Prostate gland (tissue), 2 donors: ENCODE results near the gene GSG1. TPM values are rescaled to one million over a fixed set of nuclear protein-coding genes. Genes with fewer than 3 reads are reported as not detected.
"Not testable (repeated sequence)": the region's sequence is repeated elsewhere in the genome, so short reads cannot be mapped to it uniquely, and the experiment has no call there.

ENCODE experiments used
- DNase-seq: peaks from one replicate; pipeline ENCODE4 v3.0.0-alpha.2; 2019; ENCODE audit warnings: low spot score
- H3K27ac ChIP-seq, 2 donors: fragments of 200-600 bp; sonication (generic); 2 replicates each; pipeline ENCODE4 v1.5.1; 2017 to 2019
- H3K27me3 ChIP-seq: fragments of 200-600 bp; sonication (generic); replicated peaks from 2 replicates; pipeline ENCODE4 v1.5.1; 2019; ENCODE audit not compliant: insufficient read depth
- H3K36me3 ChIP-seq, 2 donors: fragments of 200-600 bp; sonication (generic); 1 replicate in 1 of 2; 2 replicates in 1 of 2; pipeline versions ENCODE4 v1.5.1 to v1.8.1; 2017 to 2019
- H3K4me1 ChIP-seq: fragments of 200-600 bp; sonication (generic); replicated peaks from 2 replicates; pipeline ENCODE4 v1.5.1; 2019
- H3K4me3 ChIP-seq, 2 donors: fragments of 200-600 bp; sonication (generic); 2 replicates each; pipeline ENCODE4 v1.5.1; 2017 to 2019
- H3K9me3 ChIP-seq: fragments of 200-600 bp; sonication (generic); 2 replicates; pipeline ENCODE4 v1.5.1; 2017
- CTCF ChIP-seq, 4 experiments: fragments of 200-600 bp in 2 of 4; fragments of 450-650 bp in 2 of 4; sonication (generic) in 2 of 4; IDR thresholded peaks; 1 replicate in 3 of 4; 2 replicates in 1 of 4; pipeline ENCODE4 v1.5.1; 2016 to 2019; ENCODE audit warnings: antibody characterized with exemption in 4 of 4, mild to moderate bottlenecking in 2 of 4, moderate library complexity in 2 of 4
- POLR2A ChIP-seq: fragments of 450-650 bp; IDR thresholded peaks from one replicate; pipeline ENCODE4 v1.6.1; 2016; ENCODE audit warnings: antibody characterized with exemption, mild to moderate bottlenecking
- POLR2AphosphoS5 ChIP-seq: sonication (generic); formaldehyde crosslinking; IDR thresholded peaks from one replicate; pipeline ENCODE4 v1.6.1; 2017; ENCODE audit warnings: antibody characterized with exemption
- WGBS: methylation state at CpG from one replicate; pipeline ENCODE4 v1.1.5; 2018; 5-methylcytosine and 5-hydroxymethylcytosine counted together
- intact Hi-C: fragments of 100-400 bp; cut with DNase I; formaldehyde crosslinking; loops from one replicate; pipeline ENCODE4 v1.14.2; 2022
- total RNA-seq, 2 donors: library from RNA; depleted of rRNA; stranded (reverse); fragments of >200 nt; gene quantifications; one replicate each; pipeline ENCODE4 v1.1.0, GENCODE V29; 2016

GSG1 gene
- total RNA-seq, 2 donors from 2014 or later: 21.2 TPM; not detected in 1

GRCh38 chr12:13041224-13041623 lies 62.2 kb downstream of the GSG1 start:
- no peak overlapping the region for H3K4me3 ChIP-seq
- TF ChIP-seq POLR2A (no peak), POLR2AphosphoS5 (no peak)
- H3K27me3 ChIP-seq: no peaks in the 10 kb centered on the region
- H3K4me1 ChIP-seq: peaks cover 5% of the 10 kb centered on the region
- 91% methylated on average over 2 of the region's 2 CpGs for WGBS
- no peaks in the 10 kb centered on the region for H3K9me3 ChIP-seq
- H3K27ac ChIP-seq: no peak overlapping the region
- intact Hi-C loops: no loop called here
- no peaks in the 10 kb centered on the region for H3K36me3 ChIP-seq
- no peak for DNase-seq

- Histone ChIP-seq H3K27me3 (no peaks in the 10 kb centered on the region), H3K4me3 (no peak overlapping the region), H3K36me3 (no peaks in the 10 kb centered on the region), H3K4me1 (peaks cover 5% of the 10 kb centered on the region), H3K27ac (peak overlapping the region in 1 of 2 donors; percentile 40), H3K9me3 (no peaks in the 10 kb centered on the region)
- WGBS: 28% methylated on average over 5 of the region's 5 CpGs
- TF ChIP-seq POLR2AphosphoS5 (peak; percentile 84), POLR2A (no peak)
- intact Hi-C loops: no loop called here
- DNase-seq: peak; percentile 65
Observed at GRCh38 chr12:13039328-13039956, 64.0 kb downstream of the GSG1 start.

GRCh38 chr12:13038491-13039161 lies 64.8 kb downstream of the GSG1 start:
- Histone ChIP-seq H3K36me3 (no peaks in the 10 kb centered on the region), H3K27me3 (no peaks in the 10 kb centered on the region), H3K9me3 (no peaks in the 10 kb centered on the region), H3K27ac (peak overlapping the region in 1 of 2 donors; percentile 40), H3K4me1 (peaks cover 5% of the 10 kb centered on the region), H3K4me3 (no peak overlapping the region)
- intact Hi-C loops: no loop called here
- TF ChIP-seq CTCF (IDR thresholded peaks at IDR 0.05): no peak
- no peak for TF ChIP-seq POLR2A
- no peak for TF ChIP-seq POLR2AphosphoS5
- 47% methylated on average over 4 of the region's 4 CpGs for WGBS
- no peak for DNase-seq

- Histone ChIP-seq H3K27ac (no peak overlapping the region), H3K4me1 (peaks cover 5% of the 10 kb centered on the region), H3K36me3 (no peaks in the 10 kb centered on the region), H3K4me3 (no peak overlapping the region), H3K9me3 (no peaks in the 10 kb centered on the region), H3K27me3 (no peaks in the 10 kb centered on the region)
- DNase-seq: no peak
- WGBS: 88% methylated on average over 3 of the region's 3 CpGs
- TF ChIP-seq POLR2A: no peak
- TF ChIP-seq CTCF (IDR thresholded peaks at IDR 0.05): no peak
- TF ChIP-seq POLR2AphosphoS5: no peak
- intact Hi-C loops: no loop called here
Observed at GRCh38 chr12:13036881-13037280, 66.6 kb downstream of the GSG1 start.

GRCh38 chr12:13035335-13035734 lies 68.1 kb downstream of the GSG1 start:
- intact Hi-C loops, H3K4me3 ChIP-seq, H3K4me1 ChIP-seq, DNase-seq, H3K27ac ChIP-seq, H3K36me3 ChIP-seq, H3K27me3 ChIP-seq, H3K9me3 ChIP-seq: not testable (repeated sequence)
- WGBS: 87% methylated on average over 5 of the region's 5 CpGs

Other genes starting within 250 kb of the GSG1 start
- 10 to 100 TPM in 1 of 2 donors, 1 to 10 TPM in 1; 5.4 to 22.2 TPM for gene GPRC5A, start 212.1 kb downstream of the GSG1 start, total RNA-seq
- not detected for gene GPRC5D, start 151.5 kb downstream of the GSG1 start, total RNA-seq
- gene HEBP1, start 103.4 kb downstream of the GSG1 start, total RNA-seq: 10 to 100 TPM; 30.0 to 40.3 TPM
- gene FAM234B, start 59.3 kb downstream of the GSG1 start, total RNA-seq: 10 to 100 TPM; 14.7 to 24.3 TPM
- gene EMP1, start 93.1 kb upstream of the GSG1 start, total RNA-seq: 10 to 100 TPM; 38.9 to 71.6 TPM